ENCODE measurements around the gene BLCAP.

The BLCAP gene

GRCh38 chr20:37531856-37532255, 4.2 kb upstream of the BLCAP start:
- TF ChIP-seq ZFP30 (CRISPR knock-in tag; IDR thresholded peaks at IDR 0.05) (no peak), ZFP3 (CRISPR knock-in tag; IDR thresholded peaks at IDR 0.05) (no peak), ZC3H10 (CRISPR knock-in tag; IDR thresholded peaks at IDR 0.05) (no peak), PPARA (CRISPR knock-in tag; IDR thresholded peaks at IDR 0.05; ENCODE audit: borderline replicate concordance) (no peak), ZNF8 (CRISPR knock-in tag; IDR thresholded peaks at IDR 0.05) (no peak), BACH2 (CRISPR knock-in tag; IDR thresholded peaks at IDR 0.05; ENCODE audit: borderline replicate concordance) (no peak), POU6F1 (CRISPR knock-in tag; IDR thresholded peaks at IDR 0.05; ENCODE audit: borderline replicate concordance, low read depth) (no peak), TOX (CRISPR knock-in tag; IDR thresholded peaks at IDR 0.05; ENCODE audit: borderline replicate concordance) (no peak), ZNF565 (CRISPR knock-in tag; conservative IDR thresholded peaks at IDR 0.05; ENCODE audit: low read depth) (no peak), TCF4 (CRISPR knock-in tag; IDR thresholded peaks at IDR 0.05; ENCODE audit: borderline replicate concordance) (no peak), GLIS3 (CRISPR knock-in tag; IDR thresholded peaks at IDR 0.05) (no peak), OSR1 (CRISPR knock-in tag; IDR thresholded peaks at IDR 0.05) (no peak), ARNTL (CRISPR knock-in tag; IDR thresholded peaks at IDR 0.05; ENCODE audit: borderline replicate concordance, low read depth) (no peak), ISL1 (CRISPR knock-in tag; IDR thresholded peaks at IDR 0.05) (no peak), CREB5 (CRISPR knock-in tag; IDR thresholded peaks at IDR 0.05; ENCODE audit: low read depth) (no peak), TSHZ2 (CRISPR knock-in tag; IDR thresholded peaks at IDR 0.05) (no peak), SNAI2 (CRISPR knock-in tag; IDR thresholded peaks at IDR 0.05) (no peak)
- no peak for ATAC-seq

- TF ChIP-seq CREB5 (CRISPR knock-in tag; IDR thresholded peaks at IDR 0.05; ENCODE audit: low read depth) = no peak
- no peak for TF ChIP-seq ZFP30 (CRISPR knock-in tag; IDR thresholded peaks at IDR 0.05)
- TF ChIP-seq POU6F1 (CRISPR knock-in tag; IDR thresholded peaks at IDR 0.05; ENCODE audit: borderline replicate concordance, low read depth) = no peak
- TF ChIP-seq ZNF8 (CRISPR knock-in tag; IDR thresholded peaks at IDR 0.05) = no peak
- TF ChIP-seq ESRRG (CRISPR knock-in tag; IDR thresholded peaks at IDR 0.05) = no peak
- no peak for TF ChIP-seq CSDC2 (CRISPR knock-in tag; IDR thresholded peaks at IDR 0.05)
- no peak for TF ChIP-seq PATZ1 (CRISPR knock-in tag; IDR thresholded peaks at IDR 0.05; ENCODE audit: borderline replicate concordance)
- TF ChIP-seq ISL1 (CRISPR knock-in tag; IDR thresholded peaks at IDR 0.05) = no peak
- TF ChIP-seq TSHZ2 (CRISPR knock-in tag; IDR thresholded peaks at IDR 0.05) = no peak
- TF ChIP-seq GLIS3 (CRISPR knock-in tag; IDR thresholded peaks at IDR 0.05) = no peak
- no peak for TF ChIP-seq ZNF70 (CRISPR knock-in tag; IDR thresholded peaks at IDR 0.05)
- TF ChIP-seq BACH2 (CRISPR knock-in tag; IDR thresholded peaks at IDR 0.05; ENCODE audit: borderline replicate concordance) = no peak
- TF ChIP-seq ZC3H10 (CRISPR knock-in tag; IDR thresholded peaks at IDR 0.05) = no peak
- TF ChIP-seq SNAI2 (CRISPR knock-in tag; IDR thresholded peaks at IDR 0.05) = no peak
- TF ChIP-seq TOX (CRISPR knock-in tag; IDR thresholded peaks at IDR 0.05; ENCODE audit: borderline replicate concordance) = no peak
- ATAC-seq = no peak
Measured at GRCh38 chr20:37530696-37531095, 3.0 kb upstream of the BLCAP start.

Data from SK-N-SH treated with all-trans-retinoic acid at 6 μM for 48 hours (cell line).